ENCODE results near the gene CAV3.
"Not testable (repeated sequence)": the region's sequence is repeated elsewhere in the genome, so short reads cannot be mapped to it uniquely, and the experiment has no call there.

CAV3 gene

GRCh38 chr3:8733332-8734094, at the start of gene CAV3:
Gene CAV3 (plus strand): TSS chr3:8733802. CDS start chr3:8733877, 75 bp downstream.
- TF ChIP-seq CTCF (IDR thresholded peaks at IDR 0.05; ENCODE audit: control extremely low read depth, extremely low read depth, low read depth, missing control alignments), result no peak
- CTCF ChIA-PET, result interaction anchor here (1.3 kb wide), 1 partner anchor 20 kb away, joined by 4 read pairs; no protein-coding TSS in a partner anchor
- POLR2A ChIA-PET, result no interaction called here
- no peak for DNase-seq (ENCODE audit: extremely low spot score)

DNA sequence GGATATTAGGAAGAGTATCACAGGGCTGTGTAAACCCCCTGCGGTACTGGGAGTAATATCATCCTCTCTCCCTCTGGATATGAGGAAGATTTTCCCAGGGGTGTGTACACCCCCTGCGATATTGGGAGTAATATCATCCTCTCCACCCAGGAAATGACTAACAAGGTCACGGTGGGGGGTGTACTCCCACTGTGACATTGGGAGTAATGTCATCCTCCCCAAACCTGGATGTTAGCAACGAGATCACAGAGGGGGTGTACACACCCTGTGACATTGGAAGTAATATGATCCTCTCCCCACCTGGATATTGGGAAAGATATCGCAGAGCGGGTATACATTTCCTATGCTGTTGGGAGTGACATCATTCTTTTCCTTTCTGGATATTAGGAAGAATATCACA, 48.6 kb upstream of the CAV3 start:
- CTCF ChIA-PET; POLR2A ChIA-PET; DNase-seq (ENCODE audit: extremely low spot score): not testable (repeated sequence)

- POLR2A ChIA-PET; CTCF ChIA-PET; DNase-seq (ENCODE audit: extremely low spot score): not testable (repeated sequence)
Observed at GRCh38 chr3:8691295-8691694, 42.3 kb upstream of the CAV3 start.

GRCh38 chr3:8702560-8702959, 31.0 kb upstream of the CAV3 start:
- DNase-seq (ENCODE audit: extremely low spot score), result peak; percentile 4
- POLR2A ChIA-PET, result no interaction called here
- CTCF ChIA-PET, result interaction anchor here (1.3 kb wide), 1 partner anchor 8 kb away, joined by 3 read pairs; no protein-coding TSS in a partner anchor
- TF ChIP-seq CTCF (IDR thresholded peaks at IDR 0.05; ENCODE audit: control extremely low read depth, extremely low read depth, low read depth, missing control alignments), result no peak

GRCh38 chr3:8705575-8705974, 28.0 kb upstream of the CAV3 start:
- TF ChIP-seq CTCF (IDR thresholded peaks at IDR 0.05; ENCODE audit: control extremely low read depth, extremely low read depth, low read depth, missing control alignments), result no peak
- POLR2A ChIA-PET, result no interaction called here
- CTCF ChIA-PET, result interaction anchor here (2.8 kb wide), 1 partner anchor 8 kb away, joined by 10 read pairs; no protein-coding TSS in a partner anchor
- no peak for DNase-seq (ENCODE audit: extremely low spot score)

GRCh38 chr3:8709287-8709686, 24.3 kb upstream of the CAV3 start:
- no peak for DNase-seq (ENCODE audit: extremely low spot score)
- ChIA-PET POLR2A (no interaction called here), CTCF (no interaction called here)
- TF ChIP-seq CTCF (IDR thresholded peaks at IDR 0.05; ENCODE audit: control extremely low read depth, extremely low read depth, low read depth, missing control alignments), result no peak

DNA sequence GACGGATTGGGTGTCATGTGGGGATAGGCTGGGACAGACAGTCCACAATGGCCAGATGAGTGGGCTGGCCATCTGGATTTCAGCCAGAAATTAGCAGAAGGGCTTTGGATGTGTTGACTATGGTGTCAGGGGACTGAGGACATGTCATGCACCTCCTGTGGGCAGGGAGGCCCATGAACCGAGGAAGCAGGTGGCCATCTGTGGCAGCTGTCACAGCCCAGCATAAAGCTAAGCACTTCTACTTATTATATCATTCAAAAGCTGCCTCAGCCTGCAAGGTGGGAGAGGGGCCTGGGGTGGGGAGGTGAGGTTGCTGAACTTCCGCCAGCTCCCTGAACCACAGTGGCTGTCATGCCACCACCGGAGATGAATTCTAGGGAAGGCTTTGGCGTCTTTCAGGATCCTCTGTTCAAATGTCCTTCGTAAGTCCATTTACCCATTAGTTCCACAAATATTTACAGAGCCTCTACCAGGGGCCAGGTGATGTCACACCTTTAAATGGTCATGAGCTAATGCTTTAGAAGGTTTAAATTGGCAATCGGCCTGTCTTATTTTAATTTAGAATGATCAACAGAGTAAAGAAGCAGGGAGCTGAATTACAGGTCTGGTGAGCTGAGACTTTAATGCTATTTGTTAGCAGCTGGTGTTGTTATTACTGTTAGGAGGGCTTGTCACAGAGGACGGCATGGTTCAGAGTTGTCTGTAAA, 23.6 kb upstream of the CAV3 start:
- ChIA-PET POLR2A (no interaction called here), CTCF (interaction anchor here (0.9 to 1.5 kb wide), 2 partner anchors 7 to 60 kb away, joined by 3 to 6 read pairs; partner anchors contain the start of gene OXTR)
- no peak for TF ChIP-seq CTCF (IDR thresholded peaks at IDR 0.05; ENCODE audit: control extremely low read depth, extremely low read depth, low read depth, missing control alignments)
- peak; percentile 2 for DNase-seq (ENCODE audit: extremely low spot score)
